Loucy (cell line): ENCODE data around the gene AKAP6.

Experiments
- EZH2phosphoT487 ChIP-seq: fragments of 200-600 bp; IDR thresholded peaks from 2 replicates; pipeline ENCODE4 v1.6.1; 2018; ENCODE audit warnings: antibody characterized with exemption, mild to moderate bottlenecking, moderate library complexity, borderline replicate concordance
- TF ChIP-seq, protein P1 (sequence below): fragments of 200-600 bp; sonication (generic); conservative IDR thresholded peaks from 2 replicates; pipeline ENCODE4 v1.5.1; 2014; ENCODE audit warnings: mild to moderate bottlenecking, antibody characterized with exemption, low read length

DNA sequence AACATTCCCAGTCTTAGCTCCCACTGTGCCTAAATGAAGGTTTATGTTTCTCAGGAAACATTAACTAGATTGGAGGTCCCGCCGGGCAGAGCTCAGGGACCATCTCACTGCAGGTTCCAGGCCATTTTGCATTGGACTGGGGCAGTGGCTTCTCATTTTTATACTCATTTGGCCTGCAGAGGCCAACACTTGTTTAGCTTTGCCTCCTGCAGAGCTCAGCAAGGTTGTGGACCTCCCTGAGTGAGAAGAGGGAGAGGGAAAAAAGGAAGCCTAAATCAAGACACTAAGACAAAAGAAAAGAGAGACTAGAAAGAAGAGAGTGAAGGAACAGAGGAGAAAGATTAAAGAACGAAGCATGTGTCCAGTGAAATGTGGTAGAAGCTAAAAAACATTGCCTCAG, 280.3 kb downstream of the AKAP6 start:
- TF ChIP-seq, protein P1, sequence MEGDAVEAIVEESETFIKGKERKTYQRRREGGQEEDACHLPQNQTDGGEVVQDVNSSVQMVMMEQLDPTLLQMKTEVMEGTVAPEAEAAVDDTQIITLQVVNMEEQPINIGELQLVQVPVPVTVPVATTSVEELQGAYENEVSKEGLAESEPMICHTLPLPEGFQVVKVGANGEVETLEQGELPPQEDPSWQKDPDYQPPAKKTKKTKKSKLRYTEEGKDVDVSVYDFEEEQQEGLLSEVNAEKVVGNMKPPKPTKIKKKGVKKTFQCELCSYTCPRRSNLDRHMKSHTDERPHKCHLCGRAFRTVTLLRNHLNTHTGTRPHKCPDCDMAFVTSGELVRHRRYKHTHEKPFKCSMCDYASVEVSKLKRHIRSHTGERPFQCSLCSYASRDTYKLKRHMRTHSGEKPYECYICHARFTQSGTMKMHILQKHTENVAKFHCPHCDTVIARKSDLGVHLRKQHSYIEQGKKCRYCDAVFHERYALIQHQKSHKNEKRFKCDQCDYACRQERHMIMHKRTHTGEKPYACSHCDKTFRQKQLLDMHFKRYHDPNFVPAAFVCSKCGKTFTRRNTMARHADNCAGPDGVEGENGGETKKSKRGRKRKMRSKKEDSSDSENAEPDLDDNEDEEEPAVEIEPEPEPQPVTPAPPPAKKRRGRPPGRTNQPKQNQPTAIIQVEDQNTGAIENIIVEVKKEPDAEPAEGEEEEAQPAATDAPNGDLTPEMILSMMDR = no peak
- TF ChIP-seq EZH2phosphoT487 = no peak
